Measurements from ENCODE around the gene POLN.

DNA sequence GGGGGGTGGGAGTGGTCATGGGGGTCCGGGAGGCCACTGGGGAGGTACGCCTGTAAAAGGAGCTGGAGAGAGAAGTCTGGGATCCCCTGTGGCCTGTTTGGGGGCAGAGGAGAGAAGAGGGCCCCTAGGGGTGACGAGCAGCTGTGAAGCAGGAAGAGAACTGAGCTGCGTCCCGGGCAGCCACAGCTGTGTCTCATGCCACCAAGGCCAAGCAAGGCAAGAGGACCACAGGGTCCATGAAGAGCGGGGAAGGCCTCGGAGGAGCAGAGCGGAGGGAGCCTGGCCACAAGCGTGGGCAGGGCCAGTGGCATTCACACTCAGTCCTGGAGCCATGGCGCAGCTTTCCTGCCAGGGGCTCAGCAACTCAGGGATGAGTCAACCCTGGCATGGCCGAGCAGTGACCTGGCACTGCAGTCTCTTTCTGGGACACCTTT lies 196.4 kb downstream of the POLN start:
- TF ChIP-seq, protein P1, sequence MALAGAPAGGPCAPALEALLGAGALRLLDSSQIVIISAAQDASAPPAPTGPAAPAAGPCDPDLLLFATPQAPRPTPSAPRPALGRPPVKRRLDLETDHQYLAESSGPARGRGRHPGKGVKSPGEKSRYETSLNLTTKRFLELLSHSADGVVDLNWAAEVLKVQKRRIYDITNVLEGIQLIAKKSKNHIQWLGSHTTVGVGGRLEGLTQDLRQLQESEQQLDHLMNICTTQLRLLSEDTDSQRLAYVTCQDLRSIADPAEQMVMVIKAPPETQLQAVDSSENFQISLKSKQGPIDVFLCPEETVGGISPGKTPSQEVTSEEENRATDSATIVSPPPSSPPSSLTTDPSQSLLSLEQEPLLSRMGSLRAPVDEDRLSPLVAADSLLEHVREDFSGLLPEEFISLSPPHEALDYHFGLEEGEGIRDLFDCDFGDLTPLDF (CRISPR knock-in tag; IDR thresholded peaks at IDR 0.05) = no peak
- TF ChIP-seq SOX15 (CRISPR knock-in tag; IDR thresholded peaks at IDR 0.05) (no peak), NR3C1 (CRISPR knock-in tag; conservative IDR thresholded peaks at IDR 0.05; ENCODE audit: low read depth) (no peak), CREB1 (CRISPR knock-in tag; IDR thresholded peaks at IDR 0.05) (no peak), NR2C2 (CRISPR knock-in tag; IDR thresholded peaks at IDR 0.05) (no peak), SP1 (CRISPR knock-in tag; conservative IDR thresholded peaks at IDR 0.05) (no peak)
- TF ChIP-seq, protein P2, sequence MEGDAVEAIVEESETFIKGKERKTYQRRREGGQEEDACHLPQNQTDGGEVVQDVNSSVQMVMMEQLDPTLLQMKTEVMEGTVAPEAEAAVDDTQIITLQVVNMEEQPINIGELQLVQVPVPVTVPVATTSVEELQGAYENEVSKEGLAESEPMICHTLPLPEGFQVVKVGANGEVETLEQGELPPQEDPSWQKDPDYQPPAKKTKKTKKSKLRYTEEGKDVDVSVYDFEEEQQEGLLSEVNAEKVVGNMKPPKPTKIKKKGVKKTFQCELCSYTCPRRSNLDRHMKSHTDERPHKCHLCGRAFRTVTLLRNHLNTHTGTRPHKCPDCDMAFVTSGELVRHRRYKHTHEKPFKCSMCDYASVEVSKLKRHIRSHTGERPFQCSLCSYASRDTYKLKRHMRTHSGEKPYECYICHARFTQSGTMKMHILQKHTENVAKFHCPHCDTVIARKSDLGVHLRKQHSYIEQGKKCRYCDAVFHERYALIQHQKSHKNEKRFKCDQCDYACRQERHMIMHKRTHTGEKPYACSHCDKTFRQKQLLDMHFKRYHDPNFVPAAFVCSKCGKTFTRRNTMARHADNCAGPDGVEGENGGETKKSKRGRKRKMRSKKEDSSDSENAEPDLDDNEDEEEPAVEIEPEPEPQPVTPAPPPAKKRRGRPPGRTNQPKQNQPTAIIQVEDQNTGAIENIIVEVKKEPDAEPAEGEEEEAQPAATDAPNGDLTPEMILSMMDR (IDR thresholded peaks at IDR 0.05) = no peak
- TF ChIP-seq, protein P3, sequence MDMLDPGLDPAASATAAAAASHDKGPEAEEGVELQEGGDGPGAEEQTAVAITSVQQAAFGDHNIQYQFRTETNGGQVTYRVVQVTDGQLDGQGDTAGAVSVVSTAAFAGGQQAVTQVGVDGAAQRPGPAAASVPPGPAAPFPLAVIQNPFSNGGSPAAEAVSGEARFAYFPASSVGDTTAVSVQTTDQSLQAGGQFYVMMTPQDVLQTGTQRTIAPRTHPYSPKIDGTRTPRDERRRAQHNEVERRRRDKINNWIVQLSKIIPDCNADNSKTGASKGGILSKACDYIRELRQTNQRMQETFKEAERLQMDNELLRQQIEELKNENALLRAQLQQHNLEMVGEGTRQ (CRISPR knock-in tag; IDR thresholded peaks at IDR 0.05) = no peak
- TF ChIP-seq, protein P4, sequence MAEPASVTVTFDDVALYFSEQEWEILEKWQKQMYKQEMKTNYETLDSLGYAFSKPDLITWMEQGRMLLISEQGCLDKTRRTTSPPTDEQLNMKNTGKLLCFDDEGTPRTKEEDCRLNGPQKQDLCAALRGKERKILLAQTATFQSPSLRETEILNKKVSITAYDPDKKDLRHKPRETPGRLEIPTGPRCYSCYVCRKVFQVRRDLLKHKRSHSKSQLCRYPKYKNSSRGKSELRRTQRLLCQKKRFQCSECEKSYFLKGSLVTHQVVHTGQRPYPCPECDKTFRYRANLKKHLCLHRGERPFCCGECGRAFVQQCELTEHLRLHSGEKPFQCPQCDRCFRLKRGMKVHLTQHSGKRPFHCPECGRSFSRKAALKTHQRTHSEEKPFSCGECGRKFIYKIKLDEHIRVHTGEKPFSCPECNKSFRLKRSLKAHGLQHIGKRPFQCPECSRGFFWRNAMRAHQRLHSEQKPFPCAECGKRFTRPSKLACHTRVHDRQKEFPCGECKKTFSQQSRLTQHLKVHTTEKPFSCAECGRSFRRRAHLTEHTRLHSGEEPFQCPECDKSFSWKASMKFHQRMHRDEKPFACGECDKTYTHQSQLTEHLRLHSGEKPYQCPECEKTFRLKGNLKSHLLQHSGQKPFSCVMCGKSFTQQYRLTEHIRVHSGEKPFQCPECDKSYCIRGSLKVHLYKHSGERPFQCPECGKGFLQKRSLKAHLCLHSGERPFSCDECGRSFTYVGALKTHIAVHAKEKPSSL (CRISPR knock-in tag; conservative IDR thresholded peaks at IDR 0.05) = no peak
- TF ChIP-seq, protein P5, sequence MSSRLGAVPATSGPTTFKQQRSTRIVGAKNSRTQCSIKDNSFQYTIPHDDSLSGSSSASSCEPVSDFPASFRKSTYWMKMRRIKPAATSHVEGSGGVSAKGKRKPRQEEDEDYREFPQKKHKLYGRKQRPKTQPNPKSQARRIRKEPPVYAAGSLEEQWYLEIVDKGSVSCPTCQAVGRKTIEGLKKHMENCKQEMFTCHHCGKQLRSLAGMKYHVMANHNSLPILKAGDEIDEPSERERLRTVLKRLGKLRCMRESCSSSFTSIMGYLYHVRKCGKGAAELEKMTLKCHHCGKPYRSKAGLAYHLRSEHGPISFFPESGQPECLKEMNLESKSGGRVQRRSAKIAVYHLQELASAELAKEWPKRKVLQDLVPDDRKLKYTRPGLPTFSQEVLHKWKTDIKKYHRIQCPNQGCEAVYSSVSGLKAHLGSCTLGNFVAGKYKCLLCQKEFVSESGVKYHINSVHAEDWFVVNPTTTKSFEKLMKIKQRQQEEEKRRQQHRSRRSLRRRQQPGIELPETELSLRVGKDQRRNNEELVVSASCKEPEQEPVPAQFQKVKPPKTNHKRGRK (CRISPR knock-in tag; IDR thresholded peaks at IDR 0.05; ENCODE audit: borderline replicate concordance) = no peak

Measured in WTC11 (cell line).